CD4-positive, alpha-beta T cell treated with Interleukin-17A for 4 hours (primary cell): Measurements from ENCODE around the gene RPSA.
"Not testable (repeated sequence)": the region's sequence is repeated elsewhere in the genome, so short reads cannot be mapped to it uniquely, and the experiment has no call there.

Experiments used
- DNase-seq: peaks from one replicate; pipeline ENCODE4 v3.0.0-alpha.2; 2020; ENCODE audit warnings: mixed read lengths

Gene RPSA

DNA sequence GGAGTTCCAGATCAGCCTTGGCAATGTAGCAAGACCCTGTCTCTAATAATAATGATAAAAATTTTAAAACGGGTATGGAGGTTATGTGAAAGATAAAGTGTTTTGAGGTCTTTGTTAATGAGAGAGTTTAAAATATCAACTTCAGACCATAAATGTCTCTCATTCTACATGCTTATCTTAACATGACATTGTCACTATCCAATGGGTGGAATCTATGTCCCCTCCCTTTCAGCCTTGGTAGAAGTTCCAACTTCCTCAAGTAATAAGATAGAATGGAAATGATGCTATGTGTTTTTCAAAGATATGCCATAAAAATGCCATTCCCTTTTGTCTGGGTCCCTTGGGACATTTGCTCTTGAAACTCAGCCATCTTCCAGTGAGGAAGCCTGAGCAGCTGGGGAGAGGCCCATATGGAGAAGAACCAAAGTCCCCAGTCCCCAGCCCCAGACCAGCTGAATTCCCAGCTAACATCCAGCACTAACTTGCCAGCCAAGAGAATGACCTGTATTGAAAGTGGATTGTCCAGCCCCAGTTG is 17.0 kb downstream of the RPSA start:
- no peak for DNase-seq

- no peak for DNase-seq
Observed at GRCh38 chr3:39426312-39426711, 19.8 kb downstream of the RPSA start.

DNA sequence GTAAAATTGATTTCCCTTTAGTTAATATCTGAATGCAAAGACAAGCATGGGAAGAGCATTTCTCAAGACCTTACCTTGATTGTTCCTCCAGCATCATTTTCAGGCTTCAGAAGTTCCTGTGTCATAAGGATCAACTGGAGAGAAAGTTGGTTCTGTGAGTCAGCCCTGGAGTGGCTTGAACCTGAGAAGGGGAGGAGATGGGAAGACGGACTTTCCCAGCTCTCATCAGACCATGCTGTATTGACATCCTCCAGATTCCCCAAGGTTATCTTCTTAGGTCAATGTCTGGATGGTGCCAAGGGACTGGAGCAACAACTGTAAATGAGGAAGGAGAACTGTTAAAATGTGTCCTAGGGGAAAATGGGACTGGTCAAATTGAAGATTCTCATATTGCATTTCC is 21.0 kb downstream of the RPSA start:
- DNase-seq: no peak

DNA sequence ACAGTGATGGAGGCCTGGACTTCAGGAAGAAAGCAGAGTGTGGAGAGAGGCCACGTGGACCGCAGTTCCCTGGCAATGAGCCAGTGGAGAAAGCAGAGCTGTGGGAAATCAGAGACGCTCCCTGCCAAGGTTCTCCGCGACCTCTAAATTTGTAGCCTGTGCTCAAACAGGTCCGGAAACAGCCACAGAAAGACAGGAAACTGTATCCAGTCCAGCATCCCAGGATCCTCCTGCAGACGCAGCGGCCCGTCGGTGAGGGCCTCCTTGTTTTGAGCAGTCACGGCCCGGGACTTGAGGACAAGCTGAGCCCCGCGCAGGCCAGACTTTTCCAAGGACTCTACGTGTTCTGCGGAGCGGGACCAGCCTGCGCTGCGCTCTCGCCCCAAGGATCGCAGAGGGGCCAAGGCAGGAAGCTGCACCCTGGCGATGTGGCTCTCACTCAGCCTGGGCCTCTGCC is 22.3 kb downstream of the RPSA start:
- DNase-seq: no peak

DNA sequence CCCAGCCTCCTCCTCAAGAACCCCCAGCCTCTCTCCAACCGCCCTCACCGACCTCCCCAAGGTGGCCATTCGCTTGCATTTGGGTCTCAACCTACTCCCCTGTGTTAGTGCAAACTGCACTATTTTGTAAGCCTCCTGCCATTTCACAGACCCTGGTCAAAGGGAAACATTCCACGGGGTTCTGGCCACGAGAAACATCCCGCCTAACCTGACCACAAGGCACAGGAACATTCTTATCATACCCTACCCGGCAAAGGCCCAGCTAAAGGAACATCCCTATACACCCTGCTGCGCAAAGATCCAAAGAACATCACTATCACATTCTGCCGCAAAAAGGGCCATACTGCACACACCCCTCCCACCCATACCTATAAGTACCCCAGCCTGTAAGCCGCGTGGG is 22.9 kb downstream of the RPSA start:
- DNase-seq: no peak

- DNase-seq: no peak
Observed at GRCh38 chr3:39432342-39432741, 25.8 kb downstream of the RPSA start.

DNA sequence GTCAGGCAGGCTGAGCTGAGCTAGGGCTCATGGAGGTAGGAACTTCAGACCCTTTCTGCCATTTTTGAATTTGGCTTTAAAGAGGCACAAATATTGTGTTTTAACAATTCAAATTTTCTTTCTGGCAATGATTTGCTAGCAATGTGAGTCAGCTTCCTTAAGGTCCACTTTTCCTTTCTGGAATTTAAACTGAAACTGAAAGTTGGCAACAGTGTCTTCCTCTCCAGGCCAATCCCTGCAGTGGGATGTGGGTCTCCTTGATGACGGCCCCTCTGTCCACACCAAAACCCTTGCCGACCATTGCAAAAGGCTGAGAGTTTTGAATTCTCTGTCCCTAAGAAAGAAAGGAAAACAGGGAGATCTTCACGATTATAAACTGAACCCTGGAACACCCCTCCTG is 27.1 kb downstream of the RPSA start:
- no peak for DNase-seq

- no peak for DNase-seq
Observed at GRCh38 chr3:39434574-39434973, 28.1 kb downstream of the RPSA start.

DNA sequence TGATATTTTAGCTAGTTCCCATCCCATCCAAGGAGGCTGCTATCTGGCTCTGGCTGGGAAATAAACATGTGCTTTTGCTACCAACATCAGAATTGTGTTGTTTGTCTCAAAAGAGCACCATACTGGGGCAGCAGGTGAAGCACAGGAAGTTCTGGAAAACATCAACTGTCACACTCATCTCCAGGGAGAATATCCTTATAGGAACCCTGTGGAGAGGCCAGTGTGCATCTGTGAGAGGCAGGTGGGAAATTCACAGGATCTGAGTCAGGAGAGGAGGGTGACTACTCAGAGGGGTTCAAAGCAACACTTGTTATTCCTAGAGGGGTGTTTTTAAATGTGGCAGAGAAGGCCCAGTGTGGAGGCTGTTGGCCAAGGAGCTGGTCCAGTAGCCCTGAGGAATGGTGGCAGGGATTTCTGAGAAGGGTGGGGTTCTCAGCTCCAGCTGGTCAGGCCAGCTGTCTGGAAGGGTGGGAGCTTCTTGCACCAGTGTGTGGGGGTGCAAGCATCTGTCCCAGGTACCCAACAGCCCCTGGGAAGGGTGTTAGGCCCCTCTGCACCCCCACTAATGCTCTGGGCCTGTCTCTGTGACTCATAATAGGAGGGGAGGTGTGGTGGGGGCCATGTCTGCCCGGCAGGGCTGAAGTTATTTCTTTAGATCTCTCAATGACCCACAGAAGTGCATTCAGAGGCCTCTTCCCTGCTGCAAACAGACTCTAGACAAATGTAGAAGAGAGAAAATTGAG is 28.7 kb downstream of the RPSA start:
- DNase-seq: no peak

DNA sequence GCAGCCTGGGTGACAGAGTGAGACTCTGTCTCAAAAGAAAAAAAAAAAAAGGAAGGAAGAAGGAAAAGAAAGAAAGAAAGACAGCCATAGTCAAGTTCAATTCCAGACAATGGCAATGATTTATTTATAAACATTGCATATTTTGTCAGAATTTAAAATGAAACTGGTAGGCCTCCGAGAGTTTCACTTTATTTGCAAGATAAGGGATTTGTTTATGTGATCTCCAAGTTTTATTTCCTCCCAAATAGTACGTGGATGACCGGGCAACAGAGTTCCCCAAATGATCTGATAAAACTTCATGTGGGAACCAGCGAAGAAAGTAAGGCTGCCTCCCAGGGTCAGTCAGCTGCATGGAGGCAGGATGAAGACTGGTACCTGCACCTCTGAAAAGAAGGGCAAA is 32.4 kb downstream of the RPSA start:
- no peak for DNase-seq

DNA sequence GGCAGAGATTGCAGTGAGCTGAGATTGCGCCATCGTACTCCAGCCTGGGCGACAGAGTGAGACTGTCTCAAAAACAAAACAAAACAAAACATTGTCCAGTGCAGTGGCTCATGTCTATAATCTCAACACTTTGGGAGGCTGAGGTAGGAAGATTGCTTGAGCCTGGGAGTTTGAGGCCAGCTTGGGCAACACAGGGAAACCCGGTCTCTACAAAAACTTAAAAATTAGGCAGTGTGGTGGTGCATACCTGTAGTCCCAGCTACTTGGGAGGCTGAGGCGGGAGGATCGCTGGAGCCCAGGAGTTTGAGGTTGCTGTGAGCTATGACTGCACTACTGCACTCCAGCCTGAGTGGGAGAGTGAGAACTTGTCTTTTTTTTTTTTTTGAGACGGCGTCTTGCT is 33.8 kb downstream of the RPSA start:
- DNase-seq: no peak

DNA sequence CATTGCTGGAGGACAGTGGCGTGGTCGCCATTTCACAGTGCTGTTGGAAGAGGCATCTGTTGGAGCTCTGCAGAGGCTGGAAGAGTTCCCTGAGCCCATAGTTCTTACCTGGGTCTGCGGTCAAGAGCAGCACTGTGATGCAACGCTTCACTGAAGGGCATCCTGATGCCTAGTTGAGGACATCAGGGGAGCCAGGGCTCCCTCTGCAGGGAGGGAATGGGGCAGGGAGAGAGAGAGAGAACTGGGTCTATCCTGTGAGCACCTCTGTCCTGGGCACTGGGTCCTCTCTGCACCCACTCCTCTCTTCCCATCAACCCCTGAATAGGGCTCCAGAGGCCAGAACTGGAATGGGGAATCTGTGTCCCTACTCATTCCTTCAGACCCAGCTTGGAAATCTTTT is 37.0 kb downstream of the RPSA start:
- DNase-seq: no peak

DNA sequence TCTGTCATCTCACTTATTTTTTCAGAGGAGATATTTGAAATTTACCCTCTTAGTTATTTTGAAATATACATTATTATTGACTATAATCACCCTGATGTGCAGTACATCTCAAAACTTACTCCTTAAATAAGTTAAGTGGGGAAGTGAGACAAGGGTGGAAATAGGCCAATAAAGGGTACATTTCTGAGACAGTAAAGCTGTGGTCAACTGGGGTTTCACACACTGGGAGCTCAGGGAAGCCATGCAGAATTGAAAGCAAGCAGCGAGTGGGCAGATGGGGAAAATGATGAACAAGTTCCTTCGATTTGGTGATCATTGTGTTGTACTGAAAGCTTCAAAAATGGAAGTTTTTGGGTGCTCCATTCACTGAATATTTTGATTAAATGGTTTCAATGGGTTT is 39.4 kb downstream of the RPSA start:
- DNase-seq: no peak

- no peak for DNase-seq
Observed at GRCh38 chr3:39446444-39446843, 39.9 kb downstream of the RPSA start.

DNA sequence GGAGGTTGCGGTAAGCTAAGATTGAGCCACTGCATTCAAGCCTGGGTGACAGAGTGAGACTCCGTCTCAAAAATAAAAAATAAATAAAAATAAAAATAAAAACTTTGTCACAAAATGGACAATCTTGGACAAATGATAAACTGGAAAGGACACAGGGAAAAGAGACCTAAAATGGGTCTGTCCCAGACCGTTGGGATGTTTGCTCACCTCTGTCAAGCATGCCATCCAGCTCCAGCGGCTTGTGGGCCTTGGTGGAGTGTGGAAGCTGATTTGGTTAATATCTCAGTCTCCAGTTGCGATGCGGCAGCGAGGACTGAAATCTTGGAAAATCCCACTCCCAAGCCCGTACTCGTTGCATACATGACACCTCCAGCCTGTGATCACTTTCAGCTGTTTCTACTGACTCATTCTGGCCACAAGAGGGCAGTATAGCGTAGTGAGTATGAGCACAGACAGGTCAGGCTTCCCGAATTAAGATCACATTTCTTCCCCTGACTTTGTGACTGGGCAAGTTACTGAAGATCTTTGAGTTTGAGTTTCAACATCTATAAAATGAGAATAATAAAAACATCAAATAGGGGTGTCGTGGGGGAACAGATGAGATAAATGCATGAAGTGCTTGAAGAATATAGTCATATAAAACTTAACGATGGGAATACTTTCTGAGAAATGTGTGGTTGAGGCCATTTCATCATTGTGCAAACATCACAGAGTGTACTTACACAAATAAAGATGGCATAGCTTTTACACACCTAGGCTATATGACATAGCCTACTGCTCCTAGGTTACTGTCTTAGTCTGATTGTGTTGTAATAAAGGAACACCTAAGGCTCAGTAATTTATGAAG is 41.3 kb downstream of the RPSA start:
- DNase-seq: peak; percentile 71

GRCh38 chr3:39448506-39449233 is 42.1 kb downstream of the RPSA start:
- DNase-seq: no peak

DNA sequence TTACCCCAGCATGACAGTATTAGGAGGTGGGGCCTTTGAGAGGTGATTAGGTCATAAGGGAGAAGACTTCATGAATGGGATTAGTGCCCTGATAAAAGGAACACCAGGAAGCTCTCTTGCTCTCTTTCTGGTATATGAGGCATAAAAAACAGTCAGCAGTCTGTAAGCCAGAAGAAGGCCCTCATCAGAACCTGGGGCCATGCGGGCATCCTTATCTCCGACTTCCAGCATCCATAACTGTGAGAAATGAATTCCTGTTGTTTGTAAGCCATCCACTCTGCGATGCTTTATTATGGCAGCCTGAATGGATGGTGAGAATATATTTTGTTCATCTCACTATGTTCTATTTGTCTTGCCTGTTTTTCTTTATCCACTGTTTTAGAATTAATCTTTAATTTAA is 43.3 kb downstream of the RPSA start:
- no peak for DNase-seq

DNA sequence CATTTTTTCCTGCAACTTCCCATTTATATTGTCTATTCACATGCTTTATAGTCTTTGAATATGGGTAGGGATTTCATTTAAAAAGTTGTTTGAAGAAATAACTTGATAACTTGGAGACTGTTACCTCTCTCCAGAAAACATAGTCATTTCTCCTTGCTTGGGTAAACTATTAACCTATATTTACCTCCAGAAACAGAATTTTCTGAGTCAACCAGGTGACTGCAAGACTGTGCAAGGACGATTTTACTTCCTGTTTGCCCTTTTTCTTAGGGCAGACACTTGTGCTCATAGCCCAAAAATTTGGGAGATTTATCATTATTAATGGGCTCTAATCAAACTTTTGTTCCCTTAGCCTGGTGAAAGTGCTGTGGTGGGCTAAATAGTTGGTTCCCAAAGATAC is 46.6 kb downstream of the RPSA start:
- no peak for DNase-seq

- not testable (repeated sequence) for DNase-seq
Observed at GRCh38 chr3:39453872-39454271, 47.4 kb downstream of the RPSA start.

DNA sequence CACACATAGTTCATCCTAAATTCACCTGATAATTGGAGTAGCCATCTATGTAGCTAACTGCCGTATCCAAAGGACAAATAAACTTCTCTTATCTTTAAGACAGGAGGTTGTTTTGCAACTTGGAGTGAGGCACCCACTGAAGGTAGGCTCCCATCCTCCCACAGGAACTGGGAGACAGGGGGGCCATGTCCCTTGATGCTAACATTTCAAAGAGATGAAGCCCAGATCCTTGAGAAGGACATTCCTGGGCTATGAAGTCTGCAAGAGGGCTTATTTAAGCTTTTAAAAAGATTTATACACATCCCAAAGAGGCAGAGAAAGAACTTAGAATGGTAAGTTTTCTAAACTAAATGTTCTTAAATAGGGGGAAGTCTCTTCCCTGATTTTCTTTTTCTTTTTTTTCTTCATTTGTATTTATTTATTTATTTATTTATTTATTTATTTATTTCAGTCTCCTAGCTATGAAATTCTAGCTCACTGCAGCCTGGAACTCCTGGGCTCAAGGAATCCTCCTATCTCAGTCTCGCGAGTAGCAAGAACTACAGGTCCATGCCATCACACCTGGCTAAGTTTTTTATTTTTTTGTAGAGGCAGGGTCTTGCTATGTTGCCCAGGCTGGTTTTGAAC is 48.2 kb downstream of the RPSA start:
- DNase-seq: no peak

GRCh38 chr3:39456159-39456558 is 49.6 kb downstream of the RPSA start:
- DNase-seq: no peak

GRCh38 chr3:39457361-39457760 is 50.8 kb downstream of the RPSA start:
- no peak for DNase-seq

- DNase-seq: not testable (repeated sequence)
Observed at GRCh38 chr3:39458579-39458978, 52.1 kb downstream of the RPSA start.
